Neuronal stem cell (in vitro differentiated cells): ENCODE data around the gene MAP3K3. TPM values are rescaled to one million over a fixed set of nuclear protein-coding genes. Genes with fewer than 3 reads are reported as not detected.

Source experiments
- DNase-seq: peaks from one replicate; pipeline ENCODE4 v3.0.0-alpha.2; 2013; ENCODE audit warnings: low spot score
- H2AFZ ChIP-seq: one replicate; pipeline ENCODE4 v1.6.1; 2013; ENCODE audit warnings: mild to moderate bottlenecking, low read length, inconsistent platforms
- H2AK5ac ChIP-seq: 2 replicates; pipeline ENCODE4 v1.6.1; 2013; ENCODE audit warnings: low read depth, mild to moderate bottlenecking, inconsistent platforms, low read length, moderate library complexity, mixed read lengths
- H2BK120ac ChIP-seq: 2 replicates; pipeline ENCODE4 v1.6.1; 2013; ENCODE audit warnings: low read depth, mild to moderate bottlenecking, inconsistent platforms, low read length, moderate library complexity, mixed read lengths
- H2BK12ac ChIP-seq: one replicate; pipeline ENCODE4 v1.6.1; 2013; ENCODE audit warnings: low read length, inconsistent platforms
- H2BK15ac ChIP-seq: 2 replicates; pipeline ENCODE4 v1.6.1; 2013; ENCODE audit warnings: mild to moderate bottlenecking, low read length, inconsistent platforms, mixed read lengths
- H2BK5ac ChIP-seq: one replicate; pipeline ENCODE4 v1.6.1; 2013; ENCODE audit warnings: inconsistent platforms, mild to moderate bottlenecking, low read length, moderate library complexity
- H3K14ac ChIP-seq: one replicate; pipeline ENCODE4 v1.6.1; 2013; ENCODE audit warnings: low read length, inconsistent platforms
- H3K18ac ChIP-seq: 2 replicates; pipeline ENCODE4 v1.6.1; 2013; ENCODE audit warnings: low read length, inconsistent platforms
- H3K23ac ChIP-seq: 2 replicates; pipeline ENCODE4 v1.6.1; 2013; ENCODE audit warnings: low read depth, mild to moderate bottlenecking, mixed read lengths, low read length, inconsistent platforms; ENCODE audit not compliant: poor library complexity
- H3K27ac ChIP-seq: replicated peaks from 3 replicates; pipeline ENCODE4 v1.5.1; 2013; ENCODE audit warnings: low read length, inconsistent platforms
- H3K27me3 ChIP-seq, 3 experiments: 2 replicates each; pipeline ENCODE4 v1.6.1; 2013; ENCODE audit warnings: low read length in 3 of 3, mild to moderate bottlenecking in 2 of 3, inconsistent platforms in 1 of 3, low read depth in 1 of 3, mixed read lengths in 1 of 3, moderate library complexity in 1 of 3; ENCODE audit not compliant: control insufficient read depth in 3 of 3, insufficient read depth in 3 of 3
- H3K36me3 ChIP-seq, 2 donors: replicated peaks in 1 of 2; 2 replicates each; pipeline ENCODE4 v1.6.1; 2013; ENCODE audit warnings: low read length in 2 of 2; ENCODE audit not compliant: control insufficient read depth in 2 of 2, insufficient read depth in 2 of 2
- H3K4ac ChIP-seq: 2 replicates; pipeline ENCODE4 v1.6.1; 2013; ENCODE audit warnings: inconsistent platforms, mild to moderate bottlenecking, low read length, moderate library complexity
- H3K4me1 ChIP-seq, 2 donors: 1 replicate in 1 of 2; 2 replicates in 1 of 2; pipeline ENCODE4 v1.6.1; 2013; ENCODE audit warnings: low read length in 2 of 2, low read depth in 1 of 2; ENCODE audit not compliant: control insufficient read depth in 2 of 2, insufficient read depth in 1 of 2
- H3K4me2 ChIP-seq: one replicate; pipeline ENCODE4 v1.6.1; 2013; ENCODE audit warnings: mild to moderate bottlenecking, low read length, inconsistent platforms; ENCODE audit not compliant: insufficient read depth, poor library complexity, severe bottlenecking
- H3K4me3 ChIP-seq, 2 donors: 2 replicates each; pipeline ENCODE4 v1.5.1; 2013; ENCODE audit warnings: low read length in 2 of 2, mild to moderate bottlenecking in 2 of 2, inconsistent platforms in 1 of 2, moderate library complexity in 1 of 2
- H3K79me1 ChIP-seq: one replicate; pipeline ENCODE4 v1.6.1; 2013; ENCODE audit warnings: low read depth, mild to moderate bottlenecking, inconsistent platforms, low read length, moderate library complexity
- H3K9ac ChIP-seq: one replicate; pipeline ENCODE4 v1.6.1; 2013; ENCODE audit warnings: mild to moderate bottlenecking, low read depth, low read length, inconsistent platforms; ENCODE audit not compliant: poor library complexity
- H3K9me3 ChIP-seq, 2 donors: replicated peaks in 1 of 2; 2 replicates each; pipeline versions ENCODE3 to v1.6.1; 2013; ENCODE audit warnings: low read length in 2 of 2, mild to moderate bottlenecking in 2 of 2, inconsistent platforms in 1 of 2, low read depth in 1 of 2, mixed read lengths in 1 of 2, moderate library complexity in 1 of 2; ENCODE audit not compliant: control insufficient read depth in 2 of 2, insufficient read depth in 1 of 2
- H4K8ac ChIP-seq: one replicate; pipeline ENCODE4 v1.6.1; 2013; ENCODE audit warnings: low read depth, mild to moderate bottlenecking, inconsistent platforms, low read length, moderate library complexity
- H4K91ac ChIP-seq: one replicate; pipeline ENCODE4 v1.6.1; 2013; ENCODE audit warnings: low read length, low read depth, mild to moderate bottlenecking, inconsistent platforms; ENCODE audit not compliant: poor library complexity
- WGBS, 2 donors: extraction: QIAGEN DNeasy Blood & Tissue Kit; methylation state at CpG; one replicate each; pipeline ENCODE4 v1.1.7; 2013; ENCODE audit warnings: missing lambda C conversion rate in 2 of 2, mixed read lengths in 1 of 2; ENCODE audit not compliant: insufficient read length in 2 of 2, insufficient replicate concordance in 1 of 2; ENCODE audit errors: extremely low coverage in 2 of 2; 5-methylcytosine and 5-hydroxymethylcytosine counted together
- polyA plus RNA-seq, 2 experiments: library from polyadenylated mRNA; stranded (reverse); fragments of 200-250 nt; gene quantifications; one replicate each; pipeline ENCODE4 v1.2.3, GENCODE V29; 2013

MAP3K3 gene
- polyA plus RNA-seq (2013, experiment 1 of 2), result 15.4 TPM
- 15.5 TPM for polyA plus RNA-seq (2013, experiment 2 of 2)

GRCh38 chr17:63621684-63622573 is at the start of gene MAP3K3:
MAP3K3 (plus strand) TSS chr17:63622417; CDS start chr17:63622760, 343 bp downstream.
- Histone ChIP-seq H3K9ac (peak within 1 kb of the TSS; percentile 92), H3K23ac (peak within 1 kb of the TSS; percentile 99), H4K8ac (no peak within 1 kb of the TSS), H3K27me3 (no peaks in the 10 kb centered on the region), H3K4ac (no peak within 1 kb of the TSS), H2BK120ac (peak within 1 kb of the TSS; percentile 91), H3K27ac (peak within 1 kb of the TSS; percentile 89), H3K14ac (peak within 1 kb of the TSS; percentile 84), H3K9me3 (no peaks in the 10 kb centered on the region), H4K91ac (no peak within 1 kb of the TSS), H2BK5ac (peak within 1 kb of the TSS; percentile 32), H3K18ac (peak within 1 kb of the TSS; percentile 97), H3K36me3 (no peaks in the 10 kb centered on the region), H2AFZ (peak within 1 kb of the TSS; percentile 92), H3K4me3 (peak within 1 kb of the TSS; percentile 88 to 98), H2AK5ac (peak within 1 kb of the TSS; percentile 56), H2BK12ac (no peak within 1 kb of the TSS), H3K4me1 (peaks cover 2 to 17% of the 10 kb centered on the region in 2 donors), H2BK15ac (peak within 1 kb of the TSS; percentile 87), H3K4me2 (peak within 1 kb of the TSS; percentile 80), H3K79me1 (peaks cover 4% of the 10 kb centered on the region)
- no CpG with 5 or more reads among the region's 75 CpGs for WGBS, 2 donors
- peak; percentile 100 for DNase-seq

GRCh38 chr17:63573634-63574033 is 48.6 kb upstream of the MAP3K3 start:
- Histone ChIP-seq H3K36me3 (peaks cover 4 to 23% of the 10 kb centered on the region in 2 donors), H3K18ac (no peak overlapping the region), H3K27me3 (no peaks in the 10 kb centered on the region), H3K4ac (no peak overlapping the region), H3K23ac (no peak overlapping the region), H3K27ac (no peak overlapping the region), H2BK15ac (no peak overlapping the region), H3K4me2 (no peak overlapping the region), H3K4me1 (no peaks in the 10 kb centered on the region), H3K14ac (no peak overlapping the region), H2AFZ (no peak overlapping the region), H3K4me3 (no peak overlapping the region), H2BK120ac (no peak overlapping the region), H3K79me1 (peaks cover 4% of the 10 kb centered on the region), H3K9me3 (no peaks in the 10 kb centered on the region), H2BK5ac (no peak overlapping the region), H2AK5ac (no peak overlapping the region), H4K8ac (no peak overlapping the region), H4K91ac (no peak overlapping the region), H2BK12ac (no peak overlapping the region), H3K9ac (peak overlapping the region; percentile 2)
- no CpG with 5 or more reads among the region's 5 CpGs for WGBS, 2 donors
- DNase-seq, result no peak

GRCh38 chr17:63578027-63578768 is 44.0 kb upstream of the MAP3K3 start:
- peaks cover 4% of the 10 kb centered on the region for H3K79me1 ChIP-seq
- H3K4me1 ChIP-seq, result no peaks in the 10 kb centered on the region
- no peak overlapping the region for H2AK5ac ChIP-seq
- no CpG with 5 or more reads among the region's 7 CpGs for WGBS, 2 donors
- H3K18ac ChIP-seq, result no peak overlapping the region
- H3K9ac ChIP-seq, result no peak overlapping the region
- H3K9me3 ChIP-seq, result no peaks in the 10 kb centered on the region
- H2BK120ac ChIP-seq, result no peak overlapping the region
- no peak for DNase-seq
- H2BK5ac ChIP-seq, result no peak overlapping the region
- no peak overlapping the region for H3K4ac ChIP-seq
- no peak overlapping the region for H3K27ac ChIP-seq
- H3K4me2 ChIP-seq, result no peak overlapping the region
- no peak overlapping the region for H4K8ac ChIP-seq
- H4K91ac ChIP-seq, result no peak overlapping the region
- H2BK15ac ChIP-seq, result no peak overlapping the region
- no peak overlapping the region for H2BK12ac ChIP-seq
- H3K36me3 ChIP-seq, result peaks cover 14 to 60% of the 10 kb centered on the region in 2 donors
- no peak overlapping the region for H2AFZ ChIP-seq
- no peak overlapping the region for H3K4me3 ChIP-seq
- no peaks in the 10 kb centered on the region for H3K27me3 ChIP-seq
- H3K14ac ChIP-seq, result no peak overlapping the region
- H3K23ac ChIP-seq, result no peak overlapping the region

- DNase-seq, result no peak
- Histone ChIP-seq H3K14ac (no peak overlapping the region), H3K4ac (no peak overlapping the region), H3K4me3 (no peak overlapping the region), H3K4me2 (no peak overlapping the region), H2AFZ (no peak overlapping the region), H3K18ac (no peak overlapping the region), H3K27me3 (no peaks in the 10 kb centered on the region), H2BK5ac (no peak overlapping the region), H3K36me3 (peaks cover 19 to 63% of the 10 kb centered on the region in 2 donors), H3K9me3 (no peaks in the 10 kb centered on the region), H3K9ac (no peak overlapping the region), H4K8ac (no peak overlapping the region), H3K4me1 (no peaks in the 10 kb centered on the region), H2AK5ac (no peak overlapping the region), H2BK15ac (no peak overlapping the region), H4K91ac (no peak overlapping the region), H2BK120ac (no peak overlapping the region), H3K79me1 (peaks cover 4% of the 10 kb centered on the region), H3K23ac (no peak overlapping the region), H2BK12ac (no peak overlapping the region), H3K27ac (no peak overlapping the region)
- no CpG with 5 or more reads among the region's 5 CpGs for WGBS, 2 donors
These were observed 43.5 kb upstream of the MAP3K3 start for GRCh38 chr17:63578769-63579111.
